GM18861 (cell line): ENCODE measurements around the gene FRMD5.

Experiments used
- ATAC-seq: cut with Tn5 transposase; IDR thresholded peaks from one replicate; pipeline ENCODE4 v1.9.1; 2021; ENCODE audit not compliant: unreplicated experiment

FRMD5 gene

DNA sequence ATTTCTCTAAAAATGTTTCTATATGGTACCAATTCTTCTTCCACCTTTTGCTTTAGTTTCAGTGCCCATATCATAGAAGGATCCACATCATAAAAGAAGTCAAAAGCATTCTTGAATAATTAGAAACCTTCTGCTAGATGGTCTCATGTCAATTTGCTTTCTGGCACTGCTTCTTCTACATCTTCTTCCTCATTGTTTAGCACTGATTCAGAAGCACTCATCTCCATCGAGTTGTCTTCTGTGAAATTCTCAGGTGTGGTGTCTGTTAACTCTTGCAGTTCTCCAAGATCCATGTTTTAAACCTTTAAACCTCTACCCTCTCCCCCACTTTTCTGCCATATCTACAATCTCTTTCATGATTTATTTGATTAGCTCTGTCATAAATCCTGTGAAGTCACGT is 213.5 kb downstream of the FRMD5 start:
- no peak for ATAC-seq

DNA sequence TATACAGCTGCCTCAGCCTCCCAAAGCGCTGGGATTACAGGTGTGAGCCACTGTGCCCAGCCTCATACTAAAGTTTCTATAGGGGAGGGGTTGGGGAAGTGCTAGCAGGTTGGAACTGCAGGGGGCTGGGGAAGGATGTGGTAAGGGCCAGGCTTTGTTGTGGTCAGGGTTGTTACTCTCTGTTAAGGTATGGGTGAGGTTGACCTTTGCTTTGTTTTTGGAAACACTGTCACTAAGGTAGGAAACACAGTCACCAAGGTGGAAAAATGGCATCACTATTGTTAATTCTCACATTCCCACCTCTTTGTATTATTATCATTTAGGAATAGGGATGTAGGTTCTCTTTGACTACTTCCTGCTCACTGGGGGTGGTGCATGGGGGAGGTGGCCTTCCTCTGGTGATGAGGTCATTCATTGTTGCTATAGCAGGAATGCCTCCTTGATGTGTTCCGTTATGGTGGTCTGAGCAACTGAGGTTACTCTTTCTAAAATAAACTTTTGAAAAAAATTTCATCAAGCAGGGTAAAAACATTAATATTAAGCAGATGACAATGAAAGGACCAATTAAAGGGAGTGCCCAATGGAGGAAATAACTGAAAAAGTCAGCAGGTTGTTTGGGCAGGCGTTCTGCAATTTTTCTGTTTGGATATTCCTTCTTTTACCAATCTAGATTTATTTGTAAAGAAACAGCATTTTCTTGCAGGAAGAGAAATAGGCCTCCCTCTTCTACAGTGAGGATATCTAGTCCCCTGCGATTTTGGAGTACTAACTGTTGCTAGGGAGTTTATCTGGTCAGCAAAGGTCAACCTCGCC is 217.8 kb downstream of the FRMD5 start:
- ATAC-seq = no peak

- no peak for ATAC-seq
Measured at GRCh38 chr15:43975770-43976169, 219.3 kb downstream of the FRMD5 start.

DNA sequence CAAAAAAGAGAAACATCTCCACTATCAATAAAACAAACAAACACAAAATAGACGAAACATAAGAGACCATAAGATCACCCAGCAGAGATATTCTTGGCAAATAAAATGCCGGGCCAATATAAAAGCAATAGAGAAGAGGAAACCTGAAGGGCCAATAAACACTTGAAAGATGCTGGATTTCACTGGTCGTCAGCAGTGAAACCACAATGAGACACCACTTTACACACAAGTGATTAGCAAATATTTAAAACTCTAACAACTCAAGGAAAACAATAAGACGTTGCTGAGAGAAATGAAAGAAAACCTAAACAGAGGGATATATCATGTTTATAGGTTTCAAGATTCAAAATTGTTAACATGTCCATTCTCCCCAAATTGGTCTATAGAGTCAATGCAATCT is 219.7 kb downstream of the FRMD5 start:
- no peak for ATAC-seq

DNA sequence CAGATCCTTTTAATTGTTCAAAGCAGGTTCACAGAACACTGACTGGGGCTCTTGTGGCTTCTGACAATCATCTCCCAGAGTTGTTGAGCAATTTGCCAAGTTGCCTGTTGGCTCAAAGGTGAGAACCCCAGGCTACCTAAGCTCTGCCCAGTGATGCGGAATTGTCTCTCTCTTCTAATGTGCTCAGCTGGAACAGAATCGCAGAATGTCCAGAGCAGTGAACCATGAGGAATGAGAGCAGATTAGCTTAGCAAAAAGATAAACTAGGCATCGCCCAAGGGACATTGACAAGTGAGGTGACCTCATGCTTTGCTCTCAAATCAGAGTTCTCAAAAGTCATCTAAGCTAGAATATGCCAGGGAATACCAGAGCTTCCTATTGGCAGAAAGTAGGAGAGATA is 220.2 kb downstream of the FRMD5 start:
- peak; percentile 78 for ATAC-seq

GRCh38 chr15:43969802-43970375 is 225.2 kb downstream of the FRMD5 start:
- no peak for ATAC-seq

DNA sequence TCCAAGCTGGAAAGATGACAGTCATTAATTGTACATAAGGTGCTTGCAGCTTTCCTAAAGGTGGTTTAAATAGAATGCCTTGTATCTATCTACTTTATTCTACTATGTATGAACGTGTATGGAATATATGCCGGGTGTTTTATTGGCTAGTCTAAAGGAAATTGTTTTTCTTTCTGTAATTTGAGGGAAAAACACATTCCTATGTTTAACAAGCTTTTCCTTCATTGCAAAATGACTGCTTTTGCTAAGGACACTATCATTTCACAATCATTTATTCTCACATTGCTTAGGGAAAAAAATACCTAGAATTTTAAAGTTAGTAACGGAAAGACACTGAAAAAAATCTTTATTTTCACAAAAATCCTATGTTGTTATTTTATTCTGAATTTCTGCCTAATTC is 226.5 kb downstream of the FRMD5 start:
- no peak for ATAC-seq

- ATAC-seq = no peak
Measured at GRCh38 chr15:43966646-43967045, 228.4 kb downstream of the FRMD5 start.

DNA sequence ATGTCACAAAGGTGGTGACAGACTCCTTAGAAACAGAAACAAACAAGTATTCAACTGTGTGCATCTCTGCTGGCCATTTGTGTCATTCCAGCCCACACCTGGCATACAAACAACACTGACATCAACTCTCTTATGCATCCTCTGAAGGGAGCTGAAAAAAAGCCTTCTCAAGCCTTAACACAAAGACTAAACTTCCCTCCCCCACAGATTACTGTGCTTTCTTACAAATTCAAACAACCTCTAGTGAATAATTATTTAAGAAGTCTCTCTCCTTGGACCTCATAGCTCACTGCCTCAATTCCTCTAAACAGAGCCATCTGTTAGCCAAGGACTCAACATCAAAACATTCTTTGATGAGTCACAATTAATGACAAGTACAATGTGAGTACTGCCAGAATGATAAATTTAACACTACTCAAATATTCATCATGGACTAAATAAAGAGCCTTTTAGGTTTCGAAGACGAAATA is 236.2 kb downstream of the FRMD5 start:
- no peak for ATAC-seq

- ATAC-seq = no peak
Measured at GRCh38 chr15:43957724-43958123, 237.3 kb downstream of the FRMD5 start.

DNA sequence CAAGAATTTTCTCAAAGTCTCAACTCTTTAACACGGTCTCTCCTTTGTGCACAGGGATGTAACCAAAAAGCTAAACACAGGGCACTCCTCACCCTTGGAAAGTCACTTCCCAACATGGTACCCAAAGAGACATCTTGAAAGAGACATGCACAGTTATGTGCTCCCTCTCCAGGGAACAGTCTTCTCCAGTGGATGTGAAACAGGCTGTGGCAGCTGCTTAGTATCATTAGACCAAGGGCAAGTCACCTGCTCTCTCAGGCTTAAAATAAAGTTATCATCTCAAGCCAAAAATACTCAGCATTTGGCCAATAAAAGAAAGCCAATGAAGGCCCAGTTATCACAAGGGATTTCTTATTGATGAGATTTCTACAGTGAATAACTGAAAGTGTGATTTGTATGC is 239.9 kb downstream of the FRMD5 start:
- no peak for ATAC-seq

- ATAC-seq = no peak
Measured at GRCh38 chr15:43954181-43954621, 240.9 kb downstream of the FRMD5 start.

DNA sequence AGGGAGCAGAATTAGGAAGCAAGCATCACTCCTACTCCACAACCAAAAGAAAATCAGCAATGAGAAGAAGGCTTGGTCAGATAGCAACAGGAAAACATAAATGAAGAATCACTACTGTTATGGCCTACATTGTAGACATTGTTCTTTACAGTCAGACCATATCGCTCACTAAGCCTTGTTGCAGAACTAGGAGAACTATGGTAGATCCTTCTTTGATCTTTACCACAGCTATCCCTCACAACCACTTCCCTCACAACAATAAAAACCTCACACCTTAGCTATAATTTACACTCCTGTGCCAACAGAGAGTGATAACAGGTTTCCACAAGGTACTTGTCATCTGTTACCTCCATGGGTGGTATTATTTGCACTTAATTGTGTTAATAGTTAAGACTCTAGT is 241.7 kb downstream of the FRMD5 start:
- ATAC-seq = no peak

DNA sequence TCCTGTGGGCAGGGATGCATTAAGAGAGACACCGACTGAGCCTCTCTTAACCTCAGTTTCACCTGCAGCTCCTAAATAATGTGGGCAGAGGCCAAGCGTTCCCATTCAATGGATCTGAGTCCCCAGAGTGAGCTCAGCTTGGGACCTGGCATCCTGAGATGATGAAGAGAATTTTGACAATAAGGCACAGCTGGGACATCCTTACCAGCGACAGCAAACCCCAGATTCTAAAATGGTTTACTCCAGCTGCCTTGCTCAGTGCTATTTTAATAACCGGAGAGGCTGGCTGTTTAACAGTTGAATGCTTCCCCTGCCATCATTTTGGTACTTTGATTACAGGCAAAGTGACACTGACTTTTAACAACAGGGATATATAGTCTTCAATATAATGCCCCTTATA is 244.5 kb downstream of the FRMD5 start:
- ATAC-seq = no peak

DNA sequence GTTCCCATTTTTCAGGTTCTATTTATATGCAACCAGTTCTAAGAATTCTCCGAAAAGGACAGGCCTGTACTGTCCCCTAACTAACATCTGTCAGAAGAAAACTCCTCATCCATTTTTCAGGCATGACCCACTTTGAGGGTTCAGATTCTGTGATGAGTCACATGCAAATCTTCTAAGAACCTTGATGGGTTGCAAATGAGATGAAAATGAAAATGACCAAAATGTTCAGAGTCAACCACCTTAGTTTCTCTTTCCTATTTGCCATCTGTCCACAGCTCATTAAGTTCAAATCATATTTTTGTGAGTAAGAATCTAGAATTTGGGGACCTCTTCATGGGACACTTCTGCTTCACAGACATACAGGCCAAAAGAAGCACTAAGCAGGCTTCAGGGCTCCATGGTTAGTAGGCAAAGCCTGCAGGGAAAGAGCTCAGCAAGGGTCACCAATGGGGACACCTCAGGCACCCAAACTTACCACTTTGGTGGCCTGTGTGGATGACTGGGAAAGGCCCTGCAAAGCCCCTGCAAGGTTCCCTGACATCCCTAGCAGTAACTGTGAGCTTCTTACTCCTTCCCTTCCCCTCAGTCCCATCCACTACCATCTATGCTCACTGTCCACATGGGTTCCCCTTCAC is 246.3 kb downstream of the FRMD5 start:
- ATAC-seq = peak; percentile 82

DNA sequence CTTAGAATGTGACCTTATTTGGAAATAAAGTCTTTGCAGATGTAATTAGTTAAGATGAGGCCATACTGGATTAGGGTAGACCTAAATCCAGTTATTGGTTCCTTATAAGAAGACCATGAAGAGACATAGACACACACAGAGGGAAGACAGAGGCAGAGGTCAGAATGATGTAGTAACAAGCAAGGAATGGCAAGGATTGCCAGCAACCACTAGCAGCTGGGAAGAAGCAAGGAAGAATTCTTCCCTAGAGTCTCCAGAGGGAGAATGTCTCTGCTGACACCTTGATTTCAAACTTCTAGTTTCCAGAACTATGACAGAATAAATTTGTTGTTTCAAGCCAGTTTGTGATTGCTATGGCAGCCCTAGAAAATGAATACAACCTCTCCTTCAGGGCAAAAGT is 251.6 kb downstream of the FRMD5 start:
- ATAC-seq = no peak

GRCh38 chr15:43942194-43942593 is 252.9 kb downstream of the FRMD5 start:
- ATAC-seq = no peak

DNA sequence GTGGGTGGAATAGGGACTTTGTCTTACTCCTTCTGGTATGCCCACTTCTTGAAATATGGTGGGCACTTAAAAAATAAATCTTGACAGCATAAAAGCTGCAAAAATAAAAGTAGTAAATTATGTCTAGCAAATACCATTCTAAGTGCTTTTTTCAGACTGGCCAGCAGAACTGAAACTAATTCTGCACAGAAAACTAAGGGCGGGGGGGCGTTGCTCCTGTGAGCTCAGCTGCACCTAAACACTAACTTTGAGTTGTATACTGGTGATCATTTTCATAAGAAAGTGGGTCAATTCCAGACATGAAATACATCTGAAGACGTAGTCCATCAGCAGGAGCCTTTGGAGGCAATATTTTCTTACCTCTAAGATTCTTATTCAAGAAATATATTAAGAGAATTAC is 253.5 kb downstream of the FRMD5 start:
- no peak for ATAC-seq

- no peak for ATAC-seq
Measured at GRCh38 chr15:43941071-43941470, 254.0 kb downstream of the FRMD5 start.

DNA sequence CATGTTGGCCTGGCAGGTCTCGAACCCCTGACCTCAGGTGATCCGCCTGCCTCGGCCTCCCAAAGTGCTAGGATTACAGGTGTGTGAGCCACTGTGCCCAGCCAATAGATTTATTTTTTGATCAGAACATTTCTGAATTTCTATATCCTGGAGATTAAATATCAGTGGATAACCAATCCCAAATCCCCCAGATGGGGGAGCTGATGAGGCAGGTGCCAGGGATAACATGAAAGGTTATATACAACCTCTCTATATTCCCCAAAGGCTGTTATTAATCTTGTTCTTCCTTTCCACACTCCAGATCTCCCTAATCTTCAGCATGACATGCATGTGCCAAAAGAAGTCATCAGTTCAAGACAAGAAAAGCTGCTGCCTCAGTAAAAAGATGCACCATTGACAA is 256.0 kb downstream of the FRMD5 start:
- ATAC-seq = no peak

DNA sequence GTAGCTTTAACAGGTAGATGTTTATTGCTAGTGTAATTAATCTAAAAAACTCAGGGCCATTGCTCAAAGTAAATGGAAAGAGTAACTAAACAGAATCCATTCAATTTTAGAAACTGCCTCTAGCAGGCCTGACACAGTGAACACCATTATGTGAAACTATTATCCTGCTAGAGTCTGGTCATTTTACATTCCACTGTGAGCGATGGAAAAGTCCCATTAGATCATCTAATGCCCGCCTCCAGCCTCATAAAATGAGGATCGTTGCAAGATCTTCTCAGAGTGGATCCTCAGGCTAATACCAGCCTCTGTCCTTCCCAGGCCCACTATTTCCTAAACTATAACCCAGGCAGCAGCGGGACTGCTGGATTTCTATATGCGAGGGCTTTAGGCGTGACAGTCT is 260.6 kb downstream of the FRMD5 start:
- ATAC-seq = no peak

GRCh38 chr15:43932907-43933306 is 262.2 kb downstream of the FRMD5 start:
- no peak for ATAC-seq
